Measurements from ENCODE around the gene PAOX.
"Not testable (repeated sequence)": the region's sequence is repeated elsewhere in the genome, so short reads cannot be mapped to it uniquely, and the experiment has no call there.

The PAOX gene

DNA sequence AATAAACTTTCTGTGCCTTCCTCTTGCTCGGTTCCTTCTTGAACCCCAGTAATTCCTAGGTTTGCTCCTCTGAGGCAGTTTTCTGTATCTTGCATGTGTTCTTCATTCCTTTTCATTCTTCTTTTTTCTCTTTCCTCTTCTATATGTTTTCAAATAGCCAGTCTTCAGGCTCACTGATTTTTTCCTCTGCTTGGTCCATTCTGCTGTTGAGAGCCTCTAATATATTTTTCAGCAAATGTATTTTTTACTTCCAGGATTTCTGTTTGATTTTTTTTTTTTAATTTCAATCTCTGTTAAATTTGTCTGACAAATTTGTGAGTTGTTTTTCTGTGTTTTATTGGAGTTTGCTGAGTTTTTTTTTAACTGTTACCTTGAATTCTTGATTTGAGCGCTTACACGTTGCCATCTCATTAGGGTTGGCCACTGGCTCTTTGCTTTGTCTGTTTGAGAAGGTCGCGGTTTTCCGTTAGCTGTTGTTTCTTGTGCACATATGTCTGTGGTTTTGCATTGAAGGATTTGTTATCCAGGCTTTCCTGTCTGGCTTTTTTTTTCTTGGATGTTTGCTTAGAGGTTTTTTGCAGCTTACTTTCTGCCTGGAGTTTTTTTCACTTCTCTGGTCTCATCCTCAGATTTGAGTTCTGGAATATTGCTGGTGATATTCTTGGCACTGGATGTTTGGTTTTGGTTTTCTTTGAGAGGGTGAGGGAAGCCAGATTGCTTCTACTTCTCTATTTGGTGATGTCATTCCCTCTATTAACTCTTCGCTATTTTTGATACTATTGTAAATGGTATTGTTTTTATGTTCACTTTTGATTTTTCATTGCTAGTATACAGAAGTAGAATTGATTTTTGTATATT lies 32.7 kb downstream of the PAOX start:
- no peak for DNase-seq

DNA sequence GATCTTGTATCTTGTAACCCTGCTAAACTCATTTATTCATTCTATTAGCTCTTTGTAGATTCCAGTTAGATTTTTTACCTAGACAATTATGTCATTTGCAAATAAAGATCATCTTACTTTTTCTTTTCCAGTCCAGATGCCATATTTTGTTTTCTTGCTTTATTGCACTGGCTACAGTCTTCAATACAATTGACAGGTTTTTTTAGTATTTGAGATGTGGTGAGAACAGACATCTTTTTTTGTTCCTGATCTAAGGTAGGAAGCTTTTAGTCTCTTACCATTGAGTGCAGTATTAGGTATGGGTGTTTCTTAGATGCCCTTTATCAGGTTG lies 33.3 kb downstream of the PAOX start:
- DNase-seq, result no peak

DNA sequence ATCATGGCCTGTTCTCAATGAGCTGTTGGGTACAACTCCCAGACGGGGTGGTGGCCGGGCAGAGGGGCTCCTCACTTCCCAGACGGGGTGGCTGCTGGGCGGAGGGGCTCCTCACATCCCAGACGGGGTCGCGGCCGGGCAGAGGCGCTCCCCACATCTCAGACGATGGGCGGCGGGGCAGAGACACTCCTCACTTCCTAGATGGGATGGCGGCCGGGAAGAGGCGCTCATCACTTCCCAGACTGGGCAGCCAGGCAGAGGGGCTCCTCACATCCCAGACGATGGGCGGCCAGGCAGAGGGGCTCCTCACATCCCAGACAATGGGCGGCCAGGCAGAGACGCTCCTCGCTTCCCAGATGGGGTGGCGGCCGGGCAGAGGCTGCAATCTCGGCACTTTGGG lies 35.3 kb downstream of the PAOX start:
- DNase-seq, result not testable (repeated sequence)

DNA sequence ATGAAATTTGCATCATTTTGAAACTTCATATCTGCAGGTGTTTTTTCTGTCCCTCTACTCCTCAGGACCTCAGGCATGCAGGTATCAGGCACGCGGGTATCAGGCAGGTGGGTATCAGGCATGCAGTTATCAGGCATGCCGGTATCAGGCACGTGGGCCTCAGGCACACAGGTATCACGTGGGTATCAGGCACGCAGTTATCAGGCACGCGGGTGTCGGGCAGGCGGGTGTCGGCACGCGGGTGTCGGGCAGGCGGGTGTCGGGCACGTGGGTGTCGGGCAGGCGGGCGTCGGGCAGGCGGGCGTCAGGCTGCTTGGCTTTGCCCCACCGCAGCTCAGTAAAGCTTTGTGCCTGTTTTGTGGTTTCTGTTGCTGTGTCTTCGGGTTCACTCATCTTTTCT lies 36.7 kb downstream of the PAOX start:
- no peak for DNase-seq

DNA sequence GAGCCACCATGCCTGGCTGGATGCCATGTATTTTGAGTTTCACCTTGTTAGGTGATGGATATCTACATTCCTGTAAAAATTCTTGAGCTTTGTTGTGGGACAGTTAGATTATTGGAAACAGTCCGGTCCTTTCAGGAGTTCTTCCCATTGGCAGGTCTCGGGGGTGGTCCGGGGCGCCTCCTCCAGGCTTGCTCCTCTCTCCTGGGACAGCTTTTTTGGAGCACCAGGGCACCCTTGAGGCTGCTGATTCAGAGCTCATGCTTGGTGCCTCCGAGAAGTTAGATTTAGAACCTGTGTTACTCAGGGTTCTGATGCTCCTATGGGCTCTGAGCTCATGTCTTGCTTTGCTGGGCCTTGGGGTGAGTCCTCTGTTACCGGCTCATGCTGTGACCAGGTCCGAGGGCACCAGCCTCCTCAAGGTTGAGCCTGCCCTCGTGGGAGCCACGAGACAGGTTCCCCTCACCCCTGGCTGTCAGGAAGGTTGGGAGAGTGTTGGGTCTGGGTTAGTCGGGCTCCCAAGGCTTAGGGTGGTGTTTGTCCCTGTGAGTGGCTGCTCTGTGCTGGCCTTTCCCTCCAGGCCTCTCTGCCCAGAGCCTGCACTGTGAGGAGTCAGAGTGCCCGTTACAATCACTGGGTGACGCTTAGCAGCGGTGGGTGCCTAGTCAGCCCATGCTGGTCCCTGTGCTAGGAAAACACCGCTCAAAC lies 39.4 kb downstream of the PAOX start:
- DNase-seq, result no peak

DNA sequence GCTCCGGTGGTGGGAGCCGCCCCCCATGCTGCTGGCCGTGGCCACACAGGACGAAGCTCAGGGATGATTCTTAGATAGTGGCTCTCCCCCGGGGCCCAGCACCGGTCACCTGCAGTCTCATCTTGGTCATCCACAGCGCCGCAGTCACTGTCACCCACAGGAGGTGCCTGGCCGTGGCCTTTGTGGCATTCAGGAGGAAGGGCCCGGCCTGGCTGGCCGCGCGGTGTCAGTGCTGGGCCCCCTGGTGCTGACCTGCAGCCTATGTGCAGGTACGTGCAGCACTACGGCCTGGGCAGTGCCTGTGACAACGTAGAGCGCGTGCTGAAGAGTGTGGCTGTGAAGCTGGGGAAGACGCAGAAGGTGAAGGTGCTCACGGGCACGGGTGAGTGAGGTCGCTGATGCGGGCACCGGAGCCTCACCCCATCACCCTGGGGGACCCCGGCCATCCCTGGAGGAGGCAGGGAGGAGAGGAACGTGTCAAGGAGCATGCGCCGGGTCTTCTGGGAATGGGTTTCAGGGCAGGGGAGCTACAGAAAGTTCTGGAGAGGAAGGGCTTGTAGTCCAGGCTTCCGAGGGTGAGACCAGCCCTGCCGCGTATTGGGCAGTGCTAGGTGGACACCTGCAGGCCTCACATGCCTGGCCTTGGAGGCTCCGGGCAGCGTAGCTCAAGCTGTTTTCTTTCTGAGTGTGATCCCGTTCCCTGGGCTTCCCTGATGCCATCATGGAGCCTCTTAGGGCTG lies 40.3 kb downstream of the PAOX start:
- no peak for DNase-seq

DNA sequence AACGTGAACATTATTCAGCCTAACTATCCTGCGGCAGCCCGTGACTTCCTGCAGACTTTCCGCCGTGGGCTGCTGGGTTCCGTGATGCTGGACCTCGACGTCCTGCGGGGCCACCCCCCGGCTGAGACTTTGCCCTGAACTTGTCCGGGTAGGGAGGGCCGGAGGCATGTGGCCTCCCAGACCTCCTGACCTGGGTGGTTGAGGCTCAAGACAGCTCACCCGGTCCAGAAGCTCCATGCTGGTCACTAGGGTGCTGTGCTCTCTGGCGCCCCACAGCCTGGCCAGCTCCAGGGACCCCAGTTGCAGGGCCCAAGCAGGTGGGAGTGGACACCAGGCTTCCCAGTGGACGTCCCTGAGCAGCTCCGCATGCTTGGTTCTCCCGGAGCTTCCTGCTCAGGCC lies 41.0 kb downstream of the PAOX start:
- DNase-seq, result no peak

DNA sequence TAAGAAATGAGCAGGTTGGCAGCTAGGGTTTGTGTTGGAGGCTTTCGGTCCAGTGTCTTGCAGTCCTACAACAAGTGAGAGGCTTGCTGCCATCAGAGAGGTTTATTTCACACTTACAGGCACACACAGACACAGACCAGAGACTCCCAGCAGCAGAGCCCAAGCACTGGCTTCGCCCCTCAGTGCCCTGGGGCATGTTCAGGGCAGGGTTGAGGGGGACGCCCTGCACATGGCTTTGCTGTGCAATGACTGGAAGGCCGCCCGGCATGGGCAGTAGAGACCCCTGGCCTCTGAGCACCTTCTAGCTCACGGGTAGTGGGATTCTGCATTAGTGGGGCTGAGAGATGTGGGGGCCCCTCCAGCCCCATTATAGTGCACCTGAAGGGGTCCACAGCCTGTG lies 41.5 kb downstream of the PAOX start:
- no peak for DNase-seq

DNA sequence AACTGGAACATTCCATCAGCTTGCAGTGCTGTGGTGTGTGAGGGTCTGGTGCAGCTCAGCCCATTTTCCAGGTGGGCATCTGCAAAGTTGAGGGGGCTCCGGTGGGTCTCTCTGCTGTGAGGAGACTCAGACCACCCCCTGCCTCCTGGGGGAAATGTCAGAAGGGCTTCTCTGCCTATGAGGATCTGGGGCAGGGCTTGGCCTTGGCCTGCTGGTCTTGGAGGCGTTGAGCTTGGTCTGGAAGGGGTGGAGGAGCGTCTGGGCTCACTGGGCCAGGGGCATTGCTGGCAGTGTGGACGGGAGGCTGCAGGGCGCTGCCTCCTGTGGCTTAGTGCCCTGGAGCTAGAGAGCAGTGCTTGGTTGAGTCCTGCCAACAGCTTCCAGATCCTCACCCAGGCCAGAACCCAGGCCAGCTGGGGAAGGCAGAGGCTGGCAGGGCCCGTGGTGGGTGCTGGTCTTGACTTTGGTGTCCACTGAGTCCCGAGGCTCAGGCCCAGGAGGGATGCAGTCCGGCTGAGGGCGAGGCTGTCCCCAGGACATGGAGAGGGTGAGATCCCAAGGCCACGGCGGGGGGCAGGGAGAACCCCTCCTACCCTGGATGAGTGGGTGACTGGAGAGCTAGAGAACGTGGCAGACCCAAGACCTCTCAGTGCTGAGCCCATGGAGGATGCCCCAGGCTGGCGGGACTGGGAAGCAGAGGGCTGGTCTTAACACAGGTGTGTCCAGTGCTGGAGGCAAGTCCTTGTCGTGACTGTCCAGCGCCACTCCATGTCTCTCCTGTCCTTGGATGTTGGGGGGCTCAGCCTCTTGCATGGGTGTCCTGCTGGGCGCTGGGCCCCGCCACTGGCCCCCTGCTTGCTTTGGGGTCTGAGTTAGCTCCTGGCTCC lies 42.5 kb downstream of the PAOX start:
- DNase-seq, result no peak

DNA sequence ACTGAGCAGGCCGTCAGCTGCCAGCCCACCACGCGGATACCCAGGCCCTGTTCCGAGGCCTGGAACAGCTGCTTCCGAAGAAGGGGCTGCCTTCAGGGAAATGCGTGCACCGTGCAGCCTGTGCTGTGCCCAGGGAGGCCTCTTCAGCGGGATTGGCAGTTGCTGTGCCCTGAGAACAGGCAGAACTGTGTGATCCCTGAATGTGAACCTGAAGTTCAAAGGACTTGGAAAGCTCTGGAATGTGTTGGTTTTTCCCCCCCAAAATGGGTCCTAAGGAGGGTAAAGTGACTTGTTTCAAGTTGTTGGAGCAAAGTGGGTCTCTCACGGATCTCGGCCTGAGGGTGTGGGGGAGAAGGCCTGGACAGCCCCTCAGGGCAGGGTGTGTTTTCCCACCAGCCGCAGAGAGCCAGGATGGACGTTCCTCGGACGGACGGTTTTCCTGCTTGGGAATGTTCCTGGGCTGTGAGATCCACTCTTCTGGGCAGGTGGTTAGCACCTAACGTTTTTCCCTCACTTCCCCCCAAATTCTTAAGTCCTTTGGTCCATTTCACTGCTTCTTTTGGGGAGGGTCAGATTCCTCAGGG lies 43.3 kb downstream of the PAOX start:
- no peak for DNase-seq

DNA sequence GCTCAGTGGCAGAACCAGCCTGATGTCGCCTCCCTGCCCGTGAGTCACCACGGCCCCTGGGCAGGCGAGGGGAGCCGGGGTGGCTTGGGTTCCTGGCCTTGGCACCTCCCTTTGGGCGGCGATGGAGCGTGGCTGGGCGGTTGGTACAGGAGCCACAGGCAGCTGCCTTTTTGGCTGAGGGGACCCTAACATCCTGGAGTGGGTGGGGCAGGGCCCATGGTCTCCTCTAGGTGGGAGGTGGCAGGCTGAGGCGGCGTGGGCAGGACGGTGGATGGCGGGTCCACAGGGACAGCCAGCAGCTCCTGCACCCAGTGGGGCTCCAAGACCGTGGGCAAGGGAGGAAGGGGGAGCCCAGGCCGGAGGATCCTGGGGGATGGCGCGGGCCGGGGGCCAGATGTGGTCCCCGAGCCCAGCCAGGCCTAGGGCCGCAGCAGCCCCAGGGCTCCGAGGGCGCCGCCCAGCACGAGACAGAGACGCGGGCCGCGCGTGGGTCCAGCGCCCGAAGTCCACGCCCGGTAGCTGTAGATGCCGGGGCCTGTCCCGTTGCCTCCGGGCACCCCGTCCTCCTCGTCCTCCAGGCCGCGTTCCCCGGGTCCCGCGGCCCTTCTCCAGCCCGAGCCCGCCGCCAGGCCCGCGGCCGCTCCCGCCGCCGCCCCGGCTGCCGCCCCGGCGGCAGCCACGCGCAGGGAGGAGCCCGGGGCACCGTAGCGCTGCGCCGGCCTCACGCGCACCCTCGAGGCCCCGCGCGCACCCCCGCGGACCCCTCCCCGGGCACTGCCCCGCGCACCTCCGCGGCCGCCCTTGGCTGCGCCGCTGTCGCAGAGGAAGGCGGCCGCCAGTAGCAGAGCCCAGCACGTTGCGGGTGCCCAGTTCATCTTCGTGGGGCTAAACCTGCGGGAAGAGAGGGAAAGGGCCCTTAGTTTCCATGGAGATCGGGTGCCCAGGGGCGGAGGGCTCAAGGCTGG lies 44.0 kb downstream of the PAOX start:
- no peak for DNase-seq

DNA sequence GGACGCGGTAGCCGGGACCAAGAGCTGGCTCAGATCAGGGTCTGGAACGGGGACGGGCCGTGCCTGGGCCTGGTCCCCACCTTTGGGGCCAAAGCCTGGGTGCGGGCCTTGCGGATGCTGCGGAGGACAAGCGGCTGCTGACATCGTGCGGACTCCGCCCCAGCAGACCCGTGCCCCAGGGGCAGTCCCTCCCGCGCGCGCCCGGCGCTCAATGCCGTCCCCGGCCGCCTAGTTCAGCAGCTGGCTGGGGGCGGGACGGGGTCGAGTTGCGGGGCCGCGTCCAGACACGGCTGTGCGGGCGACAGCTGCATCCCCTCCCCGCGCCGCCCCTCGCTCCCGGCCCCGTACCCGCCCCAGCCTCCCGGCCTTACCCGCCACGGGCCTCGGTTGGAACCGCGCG lies 45.0 kb downstream of the PAOX start:
- not testable (repeated sequence) for DNase-seq

DNA sequence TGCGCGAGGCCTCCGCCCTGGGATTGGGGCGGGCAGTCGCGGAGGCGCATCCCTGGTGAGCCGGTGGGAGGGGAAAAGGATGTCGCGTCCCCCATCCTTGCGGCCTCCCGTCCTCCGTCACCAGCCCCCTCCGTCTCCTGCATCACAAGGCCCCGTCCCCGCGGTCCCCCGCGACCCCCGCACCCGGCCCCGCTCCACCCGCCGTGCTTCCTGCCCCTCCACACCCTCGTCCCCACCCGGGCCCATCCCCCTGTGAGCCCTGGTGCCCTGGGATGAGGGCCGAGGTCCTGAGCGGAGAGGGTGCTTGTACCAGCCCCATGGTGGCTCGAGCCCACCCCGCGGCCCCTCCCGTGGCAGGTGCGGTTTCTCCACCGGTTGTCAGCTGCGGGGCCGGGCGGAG lies 45.5 kb downstream of the PAOX start, which contains the start of gene SPRN:
SPRN (minus strand) TSS at position 25 of the 400 bp plus-strand sequence. CDS start 944 bp downstream, outside the sequence.
- not testable (repeated sequence) for DNase-seq

DNA sequence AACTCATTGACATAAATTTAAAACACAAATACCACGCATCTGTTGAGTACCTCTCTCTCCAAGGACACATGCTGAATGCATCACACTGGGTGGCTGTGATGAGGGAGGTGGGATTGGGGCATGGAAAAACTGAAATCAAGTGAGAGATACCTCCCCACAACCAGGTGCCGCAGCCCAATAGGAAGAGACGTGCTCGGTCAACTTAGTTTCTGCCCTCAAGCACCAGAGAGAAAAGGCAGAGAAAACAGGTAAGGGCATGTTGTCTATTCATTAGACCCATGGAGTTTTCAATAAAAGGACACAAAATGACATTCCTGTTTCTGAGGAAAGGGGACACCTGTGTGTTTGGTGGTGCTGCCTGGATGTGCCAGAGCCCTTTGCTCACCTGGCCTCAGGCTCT lies 50.5 kb downstream of the PAOX start:
- DNase-seq, result not testable (repeated sequence)

DNA sequence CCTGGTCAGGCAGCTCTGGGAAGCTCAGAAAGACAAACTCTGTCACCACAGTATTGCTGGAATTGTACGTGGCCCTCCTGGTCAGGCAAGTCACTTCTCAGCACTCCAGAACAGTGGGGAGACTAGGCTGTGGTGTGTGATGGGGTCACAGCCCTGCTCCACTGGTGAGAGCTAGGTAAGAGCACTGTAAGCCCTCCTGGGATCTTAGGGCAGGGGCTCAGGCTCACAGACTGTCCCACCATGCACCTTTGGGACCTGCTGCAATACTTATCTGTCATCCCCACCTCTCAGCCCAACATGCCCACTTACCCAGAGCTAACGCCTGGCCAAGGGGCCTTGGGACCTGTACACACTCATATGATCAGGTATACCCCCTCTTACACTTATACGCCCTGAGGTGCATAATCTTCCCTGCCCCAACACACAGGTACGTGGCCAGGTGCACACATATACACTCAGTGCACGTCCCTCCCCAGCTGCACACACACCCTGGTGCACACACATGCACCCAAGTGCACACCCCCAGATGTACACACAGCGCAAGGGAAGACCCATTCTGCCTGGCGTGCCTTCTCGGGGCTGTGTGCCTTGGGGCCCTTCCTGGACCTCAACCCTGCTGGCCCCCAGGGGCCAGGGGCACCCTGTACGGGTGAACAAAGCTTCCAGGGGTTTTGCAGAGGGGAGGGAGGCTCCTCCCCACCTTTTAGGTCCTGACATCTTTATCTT lies 53.0 kb downstream of the PAOX start:
- DNase-seq, result not testable (repeated sequence)

DNA sequence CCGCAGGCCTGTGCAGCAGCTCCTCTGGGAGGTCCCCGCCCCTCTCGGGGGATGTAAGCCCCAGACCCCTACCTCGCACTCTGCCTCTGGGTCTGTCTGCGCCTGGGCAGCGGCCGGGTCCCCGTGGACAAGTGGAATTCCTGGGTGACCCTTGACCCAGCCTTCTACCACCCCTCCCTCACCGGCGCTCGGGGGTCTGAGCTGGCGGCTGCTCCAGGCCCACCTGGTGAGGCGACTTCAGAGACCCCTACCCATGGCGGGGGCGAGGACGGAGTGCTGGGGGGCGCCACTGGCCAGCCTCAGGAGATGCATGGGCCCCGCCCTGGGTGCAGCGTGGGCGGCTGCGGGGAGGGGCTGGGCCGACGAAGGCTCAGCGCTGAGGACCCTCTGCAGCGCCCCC lies 53.7 kb downstream of the PAOX start:
- DNase-seq, result not testable (repeated sequence)

DNA sequence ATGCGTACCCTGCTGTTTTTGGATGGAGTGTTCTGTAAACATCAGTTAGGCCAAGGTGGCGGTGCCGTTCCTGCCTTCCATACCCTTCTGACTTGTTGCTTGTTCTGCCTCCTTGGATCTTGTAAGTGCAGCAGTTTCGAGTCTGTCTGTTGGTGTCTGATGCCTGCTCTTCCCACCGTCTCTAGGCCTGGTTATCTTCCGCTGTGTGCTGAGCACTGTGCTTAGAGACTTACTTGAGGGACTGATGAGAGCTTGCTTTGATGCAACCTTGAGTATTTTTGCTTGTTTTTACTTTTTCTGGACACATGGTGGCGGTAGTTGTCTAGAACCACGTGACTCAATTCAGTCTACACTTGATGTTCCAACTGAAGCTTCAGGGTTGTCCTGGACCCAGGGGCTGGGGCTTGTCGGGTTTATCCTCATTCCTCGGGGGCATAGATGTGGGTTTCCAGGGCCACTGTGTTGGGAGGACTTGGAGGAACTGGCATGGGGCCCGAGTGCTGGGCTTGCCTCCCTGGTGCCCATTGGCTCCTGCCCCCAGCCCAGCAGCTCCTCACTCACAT lies 59.7 kb downstream of the PAOX start:
- no peak for DNase-seq

DNA sequence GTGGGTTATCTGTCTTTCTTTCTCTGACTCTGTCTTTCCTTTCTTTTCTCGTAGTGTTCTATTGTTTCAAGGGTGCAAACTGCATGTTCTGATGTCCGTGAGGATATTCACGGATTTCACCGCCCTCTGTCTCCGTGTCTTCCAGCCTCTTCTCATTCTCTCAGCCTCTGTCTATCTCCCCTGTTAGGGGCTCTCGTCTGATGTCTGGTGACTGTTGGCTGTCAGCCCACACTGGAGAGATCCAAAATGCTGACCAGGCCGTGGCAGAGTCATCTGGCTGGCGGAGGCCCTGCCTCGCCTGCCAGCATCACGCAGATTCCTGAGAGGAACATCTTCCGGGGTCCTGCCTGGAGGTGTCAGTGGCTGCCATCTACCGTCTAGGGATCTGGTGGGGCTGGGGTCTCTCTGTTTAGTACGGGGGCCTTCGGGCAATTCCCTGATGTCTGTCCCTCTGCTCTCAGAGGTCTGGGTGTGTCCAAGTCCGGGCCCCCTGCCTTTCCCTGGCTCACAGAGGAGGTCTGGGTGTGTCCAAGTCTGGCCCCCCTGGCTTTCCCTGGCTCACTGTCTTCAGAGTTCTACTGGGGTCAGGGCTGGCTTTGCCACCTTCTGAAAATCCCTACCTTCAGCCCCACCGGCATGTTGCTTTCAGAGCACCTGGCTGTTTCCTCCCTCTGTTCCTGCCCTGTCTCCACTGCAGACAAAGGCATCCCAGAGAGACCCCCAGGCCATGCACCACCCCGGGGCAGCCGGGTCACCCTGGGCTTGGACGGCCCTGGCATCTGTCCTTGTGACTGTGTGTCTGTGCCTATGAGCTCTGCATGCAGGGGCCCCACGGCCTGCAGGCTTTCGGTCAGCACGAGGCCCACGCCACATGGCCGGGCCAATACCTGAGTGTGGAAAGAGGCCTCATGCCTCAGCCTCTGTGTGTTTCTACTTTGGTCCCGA lies 60.7 kb downstream of the PAOX start:
- DNase-seq, result no peak
